ENCODE measurements around the gene CAPN12. TPM values are rescaled to one million over a fixed set of nuclear protein-coding genes. Genes with fewer than 3 reads are reported as not detected.

CAPN12 gene
- total and polyA plus RNA-seq, 10 of the 15 experiments (the other 5 are each of a cell fraction or from before 2014, with no cell fraction given), result 0.64 to 4.6 (median 2.0) TPM

- RAD21 ChIA-PET (ENCODE audit: unreplicated experiment), result no interaction called here
- intact Hi-C loops (cut with micrococcal nuclease; ENCODE audit: unreplicated experiment) (no loop called here), in situ Hi-C loops (cut with MboI) (no loop called here)
- H3K27me3 ChIP-seq (replicated peaks in 1 of 2; ENCODE audit: control insufficient read depth in 2 of 2, insufficient read depth in 2 of 2, low read length in 1 of 2), result no peaks in the 10 kb centered on the region
- SMC1A ChIA-PET (ENCODE audit: uncharacterized antibody, unreplicated experiment), result no interaction called here
- H2AFZ ChIP-seq (ENCODE audit: control insufficient read depth, low read depth, low read length), result no peak overlapping the region
- WGBS (ENCODE audit: insufficient coverage, insufficient replicate concordance, low lambda C conversion rate, missing lambda C conversion rate), result 95% methylated on average over 25 of the region's 25 CpGs
- H3K9ac ChIP-seq (ENCODE audit: control insufficient read depth, insufficient read depth, low read length), result no peak overlapping the region
- no peak overlapping the region for H3K4me2 ChIP-seq (ENCODE audit: control insufficient read depth, insufficient read depth)
- ATAC-seq (no peak), DNase-seq (ENCODE audit: low read depth, low spot score) (no peak), FAIRE-seq (no peak)
- H3K9me3 ChIP-seq (replicated peaks; ENCODE audit: control insufficient read depth, insufficient read depth, low read length), result no peaks in the 10 kb centered on the region
- CTCF ChIA-PET, result interaction anchor here (1.1 kb wide), 1 partner anchor 75 kb away, joined by 3 read pairs; no protein-coding TSS in a partner anchor
- no peaks in the 10 kb centered on the region for H3K4me1 ChIP-seq (ENCODE audit: control insufficient read depth, insufficient read depth, low read length)
- BruUV-seq (replicated peaks), result no TSS peak
- H3K4me3 ChIP-seq, result no peak overlapping the region
- POLR2A ChIA-PET, result interaction anchor here (0.6 kb wide), 1 partner anchor 152 kb away, joined by 3 read pairs; no protein-coding TSS in a partner anchor
- no peaks in the 10 kb centered on the region for H3K79me2 ChIP-seq (ENCODE audit: control insufficient read depth, insufficient read depth, low read length)
- TF ChIP-seq EGR1 (IDR thresholded peaks at IDR 0.05; ENCODE audit: borderline replicate concordance in 1 of 2, low read depth in 2 of 2, low read length in 2 of 2) (no peak), RAD21 (IDR thresholded peaks at IDR 0.05; ENCODE audit: insufficient read depth, low read depth, low read length) (no peak), NFIC (IDR thresholded peaks at IDR 0.05; ENCODE audit: low read depth, low read length) (no peak)
- no peaks in the 10 kb centered on the region for H4K20me1 ChIP-seq (ENCODE audit: control insufficient read depth, insufficient read depth)
- H3K36me3 ChIP-seq (ENCODE audit: control insufficient read depth in 2 of 2, insufficient read depth in 2 of 2, low read length in 1 of 2), result peaks cover 27 to 51% of the 10 kb centered on the region in 2 experiments
- H3K27ac ChIP-seq (ENCODE audit: control insufficient read depth, insufficient read depth), result no peak overlapping the region
These were observed 33.1 kb downstream of the CAPN12 start for GRCh38 chr19:38710928-38711725.

GRCh38 chr19:38710416-38710702 lies 33.9 kb downstream of the CAPN12 start:
- Histone ChIP-seq H3K27me3 (replicated peaks in 1 of 2; ENCODE audit: control insufficient read depth in 2 of 2, insufficient read depth in 2 of 2, low read length in 1 of 2) (no peaks in the 10 kb centered on the region), H3K4me2 (ENCODE audit: control insufficient read depth, insufficient read depth) (no peak overlapping the region), H3K9me3 (replicated peaks; ENCODE audit: control insufficient read depth, insufficient read depth, low read length) (no peaks in the 10 kb centered on the region), H3K36me3 (ENCODE audit: control insufficient read depth in 2 of 2, insufficient read depth in 2 of 2, low read length in 1 of 2) (peaks cover 29 to 52% of the 10 kb centered on the region in 2 experiments), H3K27ac (ENCODE audit: control insufficient read depth, insufficient read depth) (no peak overlapping the region), H3K4me3 (no peak overlapping the region), H4K20me1 (ENCODE audit: control insufficient read depth, insufficient read depth) (no peaks in the 10 kb centered on the region), H2AFZ (ENCODE audit: control insufficient read depth, low read depth, low read length) (no peak overlapping the region), H3K4me1 (ENCODE audit: control insufficient read depth, insufficient read depth, low read length) (no peaks in the 10 kb centered on the region), H3K9ac (ENCODE audit: control insufficient read depth, insufficient read depth, low read length) (no peak overlapping the region), H3K79me2 (ENCODE audit: control insufficient read depth, insufficient read depth, low read length) (no peaks in the 10 kb centered on the region)
- no TSS peak for BruUV-seq (replicated peaks)
- WGBS (ENCODE audit: insufficient coverage, insufficient replicate concordance, low lambda C conversion rate, missing lambda C conversion rate), result 85% methylated on average over 2 of the region's 2 CpGs
- in situ Hi-C loops (cut with MboI), result no loop called here
- no peak for ATAC-seq
- no peak for DNase-seq (ENCODE audit: low read depth, low spot score)
- FAIRE-seq, result no peak
- ChIA-PET CTCF (interaction anchor here (1.1 kb wide), 1 partner anchor 74 kb away, joined by 3 read pairs; no protein-coding TSS in a partner anchor), SMC1A (ENCODE audit: uncharacterized antibody, unreplicated experiment) (no interaction called here), RAD21 (ENCODE audit: unreplicated experiment) (no interaction called here), POLR2A (no interaction called here)
- intact Hi-C loops (cut with micrococcal nuclease; ENCODE audit: unreplicated experiment), result no loop called here
- TF ChIP-seq MLLT1 (IDR thresholded peaks at IDR 0.05), result no peak
- no peak for TF ChIP-seq CREB1 (IDR thresholded peaks at IDR 0.05; ENCODE audit: low read depth)
- no peak for TF ChIP-seq PKNOX1 (IDR thresholded peaks at IDR 0.05)

Measured in GM12878 (cell line).